Psoas muscle (tissue), 8 donors: Measurements from ENCODE around the gene DPH5. TPM values are rescaled to one million over a fixed set of nuclear protein-coding genes. Genes with fewer than 3 reads are reported as not detected.
"Not testable (repeated sequence)": the region's sequence is repeated elsewhere in the genome, so short reads cannot be mapped to it uniquely, and the experiment has no call there.

Source experiments
- ATAC-seq, 4 donors: fragments of 200-7000 bp; cut with Tn5 transposase; one replicate each; pipeline ENCODE4 v1.9.1; 2020; ENCODE audit warnings: moderate library complexity in 3 of 4, mild to moderate bottlenecking in 2 of 4
- DNase-seq, 2 donors: peaks; one replicate each; pipeline ENCODE4 v3.0.0-alpha.2; 2020
- H3K27ac ChIP-seq: fragments of 200-600 bp; one replicate; pipeline ENCODE4 v1.8.0; 2022
- H3K27me3 ChIP-seq, 3 donors: fragments of 200-600 bp in 1 of 3; one replicate each; pipeline versions ENCODE4 v1.6.1 to v1.8.0; 2013 to 2022; ENCODE audit warnings: low read length in 2 of 3, mild to moderate bottlenecking in 2 of 3, moderate library complexity in 1 of 3; ENCODE audit not compliant: insufficient read depth in 3 of 3
- H3K36me3 ChIP-seq, 2 donors: fragments of 200-600 bp in 1 of 2; one replicate each; pipeline versions ENCODE4 v1.6.1 to v1.8.0; 2013 to 2022; ENCODE audit warnings: low read depth in 1 of 2, mild to moderate bottlenecking in 1 of 2, moderate library complexity in 1 of 2; ENCODE audit not compliant: insufficient read depth in 1 of 2
- H3K4me1 ChIP-seq: fragments of 200-600 bp; one replicate; pipeline ENCODE4 v1.8.0; 2022
- H3K4me3 ChIP-seq: fragments of 200-600 bp; one replicate; pipeline ENCODE4 v1.8.0; 2022; ENCODE audit warnings: mild to moderate bottlenecking
- H3K9me3 ChIP-seq: fragments of 200-600 bp; one replicate; pipeline ENCODE4 v1.8.0; 2022
- CTCF ChIP-seq: fragments of 200-600 bp; IDR thresholded peaks from one replicate; pipeline ENCODE4 v1.8.0; 2022; ENCODE audit warnings: antibody characterized with exemption
- WGBS, 3 donors: extraction: QIAGEN DNeasy Blood & Tissue Kit; methylation state at CpG; one replicate each; pipeline versions ENCODE4 v1.1.6 to v1.1.7; 2013; 5-methylcytosine and 5-hydroxymethylcytosine counted together
- intact Hi-C, 2 donors: fragments of 100-400 bp; cut with DNase I; formaldehyde crosslinking; loops; one replicate each; pipeline versions ENCODE4 v1.11.0 to v1.14.2; 2022
- long read RNA-seq, 2 donors: library from polyadenylated mRNA; unstranded; transcript quantifications; one replicate each; pipeline ENCODE4 v2.0.0, GENCODE V29; 2021
- polyA plus RNA-seq, 3 donors: library from polyadenylated mRNA; stranded (reverse); fragments of 200-250 nt; gene quantifications; one replicate each; pipeline ENCODE4 v1.2.3, GENCODE V29; 2013
- total RNA-seq, 4 donors: library from RNA; stranded (reverse); fragmentation: NEBNext Ultra II Directional in 2 of 4; extraction: Animal tissue kit (Norgen Biotek cat#: 25700) in 2 of 4; gene quantifications; one replicate each; pipeline versions ENCODE4 v1.2.1 to v1.2.4, GENCODE V29; 2021 to 2023
- donor health status: healthy with polysubstance abuse.
- donor health status: DM: no; HTN: no; CAD: no; lungs with moderate emphysema.
- donor health status: Bipolar disorder and iron deficiency.
- donor health status: healthy.
- donor health status: DM: yes; HTN: yes; CAD: no.
- donor health status: DM: no; HTN: no; CAD: no.
- donor health status: DM: no; HTN: no; CAD: no.
- donor health status: DM: yes; HTN: yes; CAD: no.

Gene DPH5
- total RNA-seq (10 to 100 TPM; 18.6 to 32.2 (median 29.7) TPM), polyA plus RNA-seq (10 to 100 TPM; 24.9 to 44.0 (median 31.1) TPM)
- long read RNA-seq, donor 1, transcript DPH5-203 (8 exons, 1,316 nt) = major isoform, 21 of 31 reads
- long read RNA-seq, donor 1, partial matches to known transcripts = 1 of 31 reads
- long read RNA-seq, donor 1, other reads (novel, unspliced or antisense) = 6 of 31 reads
- long read RNA-seq, donor 2, transcript DPH5-203 (8 exons, 1,316 nt) = major isoform, 20 of 34 reads
- long read RNA-seq, donor 2, partial matches to known transcripts = 1 of 34 reads
- long read RNA-seq, donor 2, other reads (novel, unspliced or antisense) = 8 of 34 reads

GRCh38 chr1:101025657-101026429 is at the start of gene DPH5:
Gene DPH5, minus strand, starts transcription at chr1:101025784. Its CDS starts 341 bp downstream, at chr1:101025443.
- peak within 1 kb of the TSS; percentile 96 for H3K27ac ChIP-seq
- H3K36me3 ChIP-seq = peaks cover 2 to 18% of the 10 kb centered on the region in 2 donors
- ATAC-seq (peak; percentile 95 to 98 (median 96)), DNase-seq (peak; percentile 94 to 96)
- H3K9me3 ChIP-seq = no peaks in the 10 kb centered on the region
- H3K27me3 ChIP-seq = no peaks in the 10 kb centered on the region
- peak within 1 kb of the TSS; percentile 80 for H3K4me3 ChIP-seq
- intact Hi-C loops = loop anchor here (2.0 to 10.0 kb wide), 2 partner anchors 209 to 213 kb away; partner anchors contain the start of gene S1PR1 (in 1 of the 2)
- no peak for TF ChIP-seq CTCF
- peaks cover 25% of the 10 kb centered on the region for H3K4me1 ChIP-seq
- 0% methylated on average over 37 of the region's 37 CpGs for WGBS, 3 donors

GRCh38 chr1:101073836-101074235 is 48.3 kb upstream of the DPH5 start:
- intact Hi-C loops = no loop called here
- H3K4me3 ChIP-seq = no peak overlapping the region
- TF ChIP-seq CTCF = no peak
- H3K9me3 ChIP-seq = no peaks in the 10 kb centered on the region
- DNase-seq (no peak), ATAC-seq (no peak)
- H3K4me1 ChIP-seq = peaks cover 13% of the 10 kb centered on the region
- H3K27me3 ChIP-seq = no peaks in the 10 kb centered on the region
- 68 to 82% (median 74%) methylated on average over 2 of the region's 2 CpGs for WGBS, 3 donors
- peaks cover 0 to 14% of the 10 kb centered on the region in 2 donors for H3K36me3 ChIP-seq
- H3K27ac ChIP-seq = no peak overlapping the region

- no peaks in the 10 kb centered on the region for H3K9me3 ChIP-seq
- WGBS, 3 donors = 38 to 56% (median 43%) methylated on average over 1 of the region's 1 CpG
- peak overlapping the region; percentile 39 for H3K27ac ChIP-seq
- no peak for DNase-seq
- no peak for TF ChIP-seq CTCF
- no peak for ATAC-seq
- intact Hi-C loops = no loop called here
- H3K27me3 ChIP-seq = no peaks in the 10 kb centered on the region
- H3K36me3 ChIP-seq = peaks cover 0 to 10% of the 10 kb centered on the region in 2 donors
- peaks cover 13% of the 10 kb centered on the region for H3K4me1 ChIP-seq
- H3K4me3 ChIP-seq = no peak overlapping the region
Measured at GRCh38 chr1:101071470-101071891, 45.9 kb upstream of the DPH5 start.

GRCh38 chr1:101069158-101069557 is 43.6 kb upstream of the DPH5 start:
- intact Hi-C loops = no loop called here
- no peaks in the 10 kb centered on the region for H3K9me3 ChIP-seq
- TF ChIP-seq CTCF = no peak
- peaks cover 13% of the 10 kb centered on the region for H3K4me1 ChIP-seq
- DNase-seq = no peak
- no peaks in the 10 kb centered on the region for H3K36me3 ChIP-seq
- no peaks in the 10 kb centered on the region for H3K27me3 ChIP-seq
- ATAC-seq = no peak
- no peak overlapping the region for H3K4me3 ChIP-seq
- WGBS, 3 donors = 80 to 82% (median 81%) methylated on average over 4 of the region's 4 CpGs
- no peak overlapping the region for H3K27ac ChIP-seq

- peaks cover 12% of the 10 kb centered on the region for H3K4me1 ChIP-seq
- H3K4me3 ChIP-seq, ATAC-seq, H3K9me3 ChIP-seq, H3K36me3 ChIP-seq, DNase-seq, H3K27ac ChIP-seq, H3K27me3 ChIP-seq, intact Hi-C loops: not testable (repeated sequence)
- WGBS, 3 donors = 95 to 100% (median 98%) methylated on average over 1 of the region's 1 CpG
Measured at GRCh38 chr1:101066937-101067335, 41.4 kb upstream of the DPH5 start.
